D721Med (cell line): ENCODE data around the gene TRDMT1.
"Not testable (repeated sequence)": the region's sequence is repeated elsewhere in the genome, so short reads cannot be mapped to it uniquely, and the experiment has no call there.

ENCODE experiments used
- DNase-seq: peaks from one replicate; pipeline ENCODE4 v3.0.0; 2011; ENCODE audit warnings: low spot score; ENCODE audit not compliant: insufficient read length
- FAIRE-seq: peaks from 2 replicates; lab custom pipeline; 2011; peaks lifted over from hg19 to GRCh38; lab: Jason Lieb, UNC
- TF ChIP-seq, protein P1 (sequence below): IDR thresholded peaks from 2 replicates; pipeline ENCODE4 v1.5.1; 2012; ENCODE audit warnings: mild to moderate bottlenecking, control low read depth; ENCODE audit not compliant: insufficient read depth; ENCODE audit errors: missing control alignments

Gene TRDMT1

DNA sequence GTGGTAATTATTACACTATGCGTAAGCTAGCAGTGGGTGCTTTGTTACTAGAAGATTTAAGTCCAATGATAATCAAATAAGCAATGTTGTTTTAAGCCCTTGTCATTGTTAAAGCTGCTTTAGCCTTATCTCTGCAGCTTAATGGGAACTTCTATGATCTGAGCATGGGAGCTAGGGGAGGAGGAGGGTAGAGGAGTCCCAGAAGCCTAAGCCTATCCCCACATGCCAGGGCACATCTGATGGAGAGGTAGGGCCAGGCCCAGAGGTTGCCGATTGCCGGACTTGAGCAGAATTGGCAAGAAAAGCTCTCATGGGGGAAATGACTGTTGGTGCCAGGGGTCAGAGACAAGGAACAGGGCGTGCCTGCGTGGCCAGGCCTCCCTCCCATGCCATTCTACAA lies 85.3 kb downstream of the TRDMT1 start:
- TF ChIP-seq, protein P1, sequence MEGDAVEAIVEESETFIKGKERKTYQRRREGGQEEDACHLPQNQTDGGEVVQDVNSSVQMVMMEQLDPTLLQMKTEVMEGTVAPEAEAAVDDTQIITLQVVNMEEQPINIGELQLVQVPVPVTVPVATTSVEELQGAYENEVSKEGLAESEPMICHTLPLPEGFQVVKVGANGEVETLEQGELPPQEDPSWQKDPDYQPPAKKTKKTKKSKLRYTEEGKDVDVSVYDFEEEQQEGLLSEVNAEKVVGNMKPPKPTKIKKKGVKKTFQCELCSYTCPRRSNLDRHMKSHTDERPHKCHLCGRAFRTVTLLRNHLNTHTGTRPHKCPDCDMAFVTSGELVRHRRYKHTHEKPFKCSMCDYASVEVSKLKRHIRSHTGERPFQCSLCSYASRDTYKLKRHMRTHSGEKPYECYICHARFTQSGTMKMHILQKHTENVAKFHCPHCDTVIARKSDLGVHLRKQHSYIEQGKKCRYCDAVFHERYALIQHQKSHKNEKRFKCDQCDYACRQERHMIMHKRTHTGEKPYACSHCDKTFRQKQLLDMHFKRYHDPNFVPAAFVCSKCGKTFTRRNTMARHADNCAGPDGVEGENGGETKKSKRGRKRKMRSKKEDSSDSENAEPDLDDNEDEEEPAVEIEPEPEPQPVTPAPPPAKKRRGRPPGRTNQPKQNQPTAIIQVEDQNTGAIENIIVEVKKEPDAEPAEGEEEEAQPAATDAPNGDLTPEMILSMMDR, result no peak
- DNase-seq (no peak), FAIRE-seq (no peak)

DNA sequence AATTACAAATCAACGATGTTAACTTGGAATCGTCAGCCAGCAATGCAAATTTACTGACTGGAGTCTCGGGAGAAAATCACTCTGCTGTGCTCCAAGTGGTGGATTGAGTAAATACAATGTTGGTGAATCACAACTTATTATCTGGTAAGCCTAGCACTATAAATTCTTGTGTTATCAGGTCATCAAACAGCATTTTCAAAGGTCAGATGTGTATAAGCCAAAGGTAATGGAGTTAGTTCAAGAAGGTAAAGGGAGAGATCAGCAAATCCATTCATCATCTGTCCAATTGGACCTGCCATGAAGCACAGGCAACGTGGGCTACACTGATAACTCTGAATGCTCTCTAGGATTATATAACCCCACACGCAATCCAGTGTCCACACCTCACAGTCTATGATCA lies 85.8 kb downstream of the TRDMT1 start:
- DNase-seq (no peak), FAIRE-seq (no peak)
- TF ChIP-seq, protein P1, result no peak

DNA sequence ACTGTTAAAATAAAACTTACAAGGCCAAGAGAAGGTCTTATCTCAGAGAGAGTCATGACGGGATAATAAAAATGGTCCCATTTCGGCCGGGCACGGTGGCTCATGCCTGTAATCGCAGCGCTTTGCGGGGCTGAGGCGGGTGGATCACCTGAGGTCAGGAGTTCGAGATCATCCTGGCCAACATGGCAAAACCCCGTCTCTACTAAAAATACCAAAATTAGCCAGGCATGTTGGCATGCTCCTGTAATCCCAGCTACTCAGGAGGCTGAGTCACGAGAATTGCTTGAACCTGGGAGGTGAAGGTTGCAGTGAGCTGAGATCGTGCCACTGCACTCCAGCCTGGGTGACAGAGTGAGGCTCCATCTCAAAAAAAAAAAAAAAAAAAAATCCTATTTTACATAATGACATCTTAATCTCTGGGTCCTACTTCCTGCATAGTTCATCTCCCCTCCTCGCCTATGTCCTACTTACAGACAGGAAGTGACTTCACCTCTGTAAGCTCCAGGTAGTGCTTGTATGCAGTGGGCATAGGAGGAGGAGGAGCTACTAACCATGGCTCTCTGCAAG lies 86.5 kb downstream of the TRDMT1 start:
- not testable (repeated sequence) for DNase-seq, FAIRE-seq

DNA sequence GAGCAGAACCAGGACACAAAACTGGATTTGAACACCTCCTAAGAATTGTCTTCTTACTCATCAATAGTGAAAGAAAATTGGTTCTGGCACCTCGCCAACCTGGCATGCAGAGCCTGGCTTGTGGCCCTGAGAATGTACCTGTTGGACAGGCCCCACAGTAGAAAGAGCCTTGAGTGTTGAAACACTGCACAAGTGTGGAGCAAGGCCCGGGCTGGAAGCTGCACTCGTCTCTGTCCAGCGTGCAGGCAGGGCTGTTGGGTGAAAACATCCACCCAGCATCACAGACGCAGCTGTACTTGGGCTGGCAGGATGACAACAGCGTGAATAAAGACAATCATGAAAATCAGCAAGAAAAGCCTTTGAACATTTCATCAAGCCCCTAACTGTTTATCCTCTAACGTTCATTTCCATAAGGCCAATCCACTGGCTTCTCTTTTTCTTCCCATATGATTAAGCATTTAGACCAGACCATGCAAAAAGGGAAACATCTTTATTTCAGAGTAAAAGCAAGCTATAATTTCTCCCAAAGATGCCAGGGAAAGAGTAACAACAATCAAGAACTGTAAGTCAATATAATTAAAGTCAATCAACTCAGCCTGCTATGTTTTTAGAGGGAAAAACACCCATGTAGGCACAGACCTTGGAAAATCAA lies 87.5 kb downstream of the TRDMT1 start:
- DNase-seq, result no peak
- no peak for FAIRE-seq
- TF ChIP-seq, protein P1, result no peak

DNA sequence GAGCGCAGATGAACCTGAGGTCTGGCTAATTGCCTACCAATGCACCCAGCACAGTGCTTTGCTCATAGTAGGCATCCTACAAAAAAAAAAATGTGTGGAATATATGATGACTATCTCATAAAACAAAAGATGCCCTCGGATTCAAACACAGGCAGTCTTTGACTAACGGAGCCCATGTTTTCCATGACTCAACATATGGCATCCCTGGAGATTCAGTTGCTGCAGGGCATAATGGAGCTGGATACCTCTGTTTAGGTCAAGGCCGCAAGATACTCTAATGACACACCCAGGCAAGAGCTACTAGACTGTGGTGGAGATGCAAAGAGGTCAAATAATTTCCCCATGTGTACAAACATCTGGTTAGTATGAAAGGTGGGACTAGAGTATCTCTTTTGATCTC lies 88.1 kb downstream of the TRDMT1 start:
- TF ChIP-seq, protein P1, result no peak
- no peak for FAIRE-seq
- no peak for DNase-seq

DNA sequence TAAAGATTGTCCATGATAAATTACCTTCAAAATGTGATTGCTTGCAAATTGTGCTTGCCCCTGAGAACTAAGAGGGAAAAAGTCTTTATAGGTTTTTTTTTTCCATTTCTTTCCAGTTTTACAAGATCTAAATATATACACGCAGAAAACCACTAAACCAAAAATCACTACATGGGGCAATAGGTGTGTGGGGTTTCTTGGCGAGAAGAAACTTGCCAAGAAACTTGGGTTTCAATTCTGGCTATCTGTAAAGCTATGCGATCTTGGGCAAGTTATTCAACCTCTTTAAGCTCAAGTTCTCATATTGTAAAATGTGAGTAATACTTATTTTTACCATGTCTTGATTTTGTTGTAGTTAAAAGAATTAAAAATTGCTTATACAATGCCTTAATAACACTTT lies 88.9 kb downstream of the TRDMT1 start:
- TF ChIP-seq, protein P1, result no peak
- DNase-seq (no peak), FAIRE-seq (no peak)

DNA sequence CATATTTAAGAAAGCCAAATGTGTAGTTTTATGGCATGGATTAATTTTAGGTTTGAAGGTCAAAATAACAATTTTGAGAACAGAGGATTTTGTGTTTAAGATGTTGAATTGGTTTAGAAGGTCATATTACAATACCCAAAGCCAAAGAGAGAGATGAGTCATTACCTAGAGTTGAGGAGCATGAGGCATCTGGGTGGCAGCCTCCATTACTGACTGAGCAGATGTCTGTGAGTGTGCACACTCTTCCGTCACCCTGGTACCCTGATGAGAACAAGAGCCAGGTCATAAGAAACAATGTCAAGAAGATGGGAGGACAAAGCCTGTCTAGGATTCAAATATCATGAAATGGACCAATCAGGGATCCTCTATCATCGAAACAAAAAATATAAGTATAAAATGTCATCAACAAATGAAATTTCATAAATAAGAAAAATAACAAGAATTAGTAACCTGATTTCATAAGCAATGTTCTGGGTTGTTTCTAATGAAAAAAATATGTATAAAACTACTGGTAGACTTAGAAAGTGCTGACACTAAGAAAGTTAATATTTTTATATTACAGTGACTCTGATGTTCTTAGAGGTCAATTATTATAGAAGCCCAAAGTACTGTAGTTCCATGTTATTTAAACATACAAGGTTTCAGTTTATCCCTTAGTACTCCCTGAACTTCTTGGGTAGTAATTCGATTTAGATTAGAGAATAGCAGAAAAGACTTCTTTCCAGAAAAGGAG lies 91.8 kb downstream of the TRDMT1 start:
- DNase-seq (no peak), FAIRE-seq (no peak)
- TF ChIP-seq, protein P1, result no peak
